HepG2 (cell line): Measurements from ENCODE around the gene CALU. TPM values are rescaled to one million over a fixed set of nuclear protein-coding genes. Genes with fewer than 3 reads are reported as not detected.

Source experiments
- CREM ChIP-seq, 2 experiments: sonication (generic) in 1 of 2; formaldehyde crosslinking in 1 of 2; IDR thresholded peaks; 2 replicates each; pipeline versions ENCODE4 v1.4.0 to v1.6.1; 2016 to 2020; ENCODE audit warnings: antibody characterized with exemption in 1 of 2, mild to moderate bottlenecking in 1 of 2, missing genetic modification reagents in 1 of 2
- EZH2 ChIP-seq: conservative IDR thresholded peaks from 2 replicates; pipeline ENCODE4 v1.6.1; 2012; ENCODE audit warnings: mild to moderate bottlenecking, low read depth, low read length, moderate library complexity
- GLI4 ChIP-seq: sonication (generic); formaldehyde crosslinking; IDR thresholded peaks from 2 replicates; pipeline ENCODE4 v1.5.1; 2020; ENCODE audit warnings: missing genetic modification reagents, mild to moderate bottlenecking, moderate library complexity, borderline replicate concordance
- GTF3A ChIP-seq: sonication (generic); formaldehyde crosslinking; conservative IDR thresholded peaks from 2 replicates; pipeline ENCODE4 v1.4.0; 2020; ENCODE audit warnings: mild to moderate bottlenecking, missing genetic modification reagents
- PCBP1 ChIP-seq: fragments of 200-400 bp; formaldehyde crosslinking; IDR thresholded peaks from 2 replicates; pipeline ENCODE4 v1.6.1; 2017; ENCODE audit warnings: mild to moderate bottlenecking, low read depth, low read length, borderline replicate concordance
- TFDP2 ChIP-seq: sonication (generic); formaldehyde crosslinking; IDR thresholded peaks from 2 replicates; pipeline ENCODE4 v1.4.0; 2020; ENCODE audit warnings: missing genetic modification reagents
- TOE1 ChIP-seq: sonication (generic); formaldehyde crosslinking; IDR thresholded peaks from 2 replicates; pipeline ENCODE4 v1.4.0; 2020; ENCODE audit warnings: mild to moderate bottlenecking, missing genetic modification reagents
- ZC3H4 ChIP-seq: sonication (generic); formaldehyde crosslinking; IDR thresholded peaks from 2 replicates; pipeline ENCODE4 v1.4.0; 2020; ENCODE audit warnings: missing genetic modification reagents, borderline replicate concordance
- ZNF318 ChIP-seq: sonication (generic); formaldehyde crosslinking; IDR thresholded peaks from 2 replicates; pipeline ENCODE4 v1.4.0; 2020; ENCODE audit warnings: mild to moderate bottlenecking, missing genetic modification reagents
- ZNF839 ChIP-seq: sonication (generic); formaldehyde crosslinking; IDR thresholded peaks from 2 replicates; pipeline ENCODE4 v1.4.0; 2020; ENCODE audit warnings: missing genetic modification reagents, mild to moderate bottlenecking, borderline replicate concordance
- polyA plus RNA-seq, 8 experiments: library from polyadenylated mRNA; depleted of rRNA in 3 of 8; stranded (reverse) in 7 of 8; unstranded in 1 of 8; fragments of >200 nt; fragmentation: Illumina TruSeq in 4 of 8; extraction: Trizol in 4 of 8; gene quantifications; 2 replicates each; pipeline versions ENCODE4 v1.2.1 to v1.2.3, GENCODE V29; 2011 to 2016; ENCODE audit warnings: low read depth in 4 of 8, missing spikeins in 1 of 8, mixed read lengths in 1 of 8; ENCODE audit not compliant: insufficient read depth in 1 of 8
- total RNA-seq, 5 experiments: library from RNA; depleted of rRNA; stranded (reverse); fragments of >200 nt; fragmentation: Illumina TruSeq; extraction: Trizol; gene quantifications; 2 replicates each; pipeline ENCODE4 v1.2.3, GENCODE V29; 2016; ENCODE audit warnings: low read depth in 1 of 5

CALU gene
- total and polyA plus RNA-seq, 2 of the 13 experiments (the other 11 are each of a cell fraction or from before 2014, with no cell fraction given), result 198 to 252 TPM

- TF ChIP-seq CREM (IDR thresholded peaks at IDR 0.05) (no peak), CREM (CRISPR knock-in tag; IDR thresholded peaks at IDR 0.05) (no peak), ZC3H4 (no peak), ZNF839 (CRISPR knock-in tag) (no peak), GLI4 (CRISPR knock-in tag) (no peak), GTF3A (no peak), EZH2 (no peak), TFDP2 (CRISPR knock-in tag) (no peak), ZNF318 (CRISPR knock-in tag) (no peak), PCBP1 (no peak), TOE1 (no peak)
These were observed 70.2 kb downstream of the CALU start (continued) for GRCh38 chr7:128809363-128809762.
